NCI-H1092 (cell line): ENCODE data around the gene LOC101059915.

Experiments used
- DNase-seq: peaks from one replicate; lab custom pipeline; 2025; lab: John Stamatoyannopoulos, UW

Gene LOC101059915

DNA sequence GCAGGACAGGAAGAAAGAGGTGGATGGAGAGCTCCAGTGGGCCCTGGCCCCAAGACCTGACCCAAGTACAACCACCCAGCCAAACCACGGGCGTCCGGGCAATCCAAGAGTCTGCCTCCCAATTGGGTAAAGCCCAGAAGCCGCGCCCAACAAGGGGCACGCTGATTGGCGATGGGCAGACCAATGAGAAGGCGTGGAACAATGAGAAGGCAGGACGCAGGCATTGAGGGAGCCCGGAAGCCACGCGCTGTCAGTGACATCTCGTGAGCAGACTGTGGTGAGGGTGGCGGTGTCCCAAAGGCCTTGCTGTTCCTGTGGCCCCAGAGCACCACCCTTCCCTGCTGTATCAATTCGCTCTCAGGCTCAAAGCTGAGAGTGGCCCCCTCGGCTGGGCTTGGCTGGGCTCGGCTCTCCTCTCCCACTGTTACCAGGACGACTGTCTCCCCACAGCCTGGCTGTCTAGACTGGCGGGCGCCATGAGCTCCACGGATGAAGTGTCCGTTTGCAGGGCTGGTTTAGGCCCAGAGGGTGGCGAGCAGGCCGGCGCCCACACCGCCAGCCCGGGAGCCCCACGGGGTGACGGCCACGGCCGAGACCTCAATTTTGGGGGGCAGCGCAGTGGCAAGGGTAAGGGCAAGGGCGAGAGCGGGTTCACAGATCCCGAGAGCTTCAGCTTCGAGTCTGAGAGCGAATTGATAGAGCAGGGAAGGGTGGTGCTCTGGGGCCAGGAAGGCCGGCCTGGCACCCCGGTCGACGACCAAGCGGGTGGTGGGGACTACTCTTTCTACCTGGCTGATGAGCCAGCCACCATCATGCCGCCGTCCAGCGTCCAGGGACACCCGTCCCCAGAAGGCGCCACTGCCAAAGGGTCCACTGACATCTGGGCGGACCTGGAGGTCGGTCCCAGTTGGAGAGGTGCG lies at the start of gene LOC101059915:
Gene LOC101059915, plus strand, starts transcription at position 219 of the 920 bp plus-strand sequence.
- DNase-seq: no peak

DNA sequence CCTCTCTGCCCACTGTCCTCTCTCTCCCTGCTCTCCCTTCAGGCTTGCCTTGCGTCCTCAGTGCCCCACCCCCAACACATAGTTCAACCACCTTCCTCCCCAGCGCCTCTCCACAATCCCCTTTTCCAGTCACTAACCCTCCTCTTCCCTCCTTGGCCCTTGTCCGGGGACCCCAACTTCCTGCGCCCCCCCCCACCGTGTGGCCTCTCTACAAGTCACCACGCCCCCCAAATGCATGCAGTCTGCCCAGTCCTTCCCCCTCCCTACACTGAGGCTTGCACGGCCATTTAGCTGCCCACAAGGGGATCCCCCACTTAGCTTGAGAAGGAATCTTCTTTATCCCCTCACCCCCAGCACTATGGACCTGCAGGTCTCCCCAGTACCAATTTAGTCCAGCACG lies 49.6 kb upstream of the LOC101059915 start:
- no peak for DNase-seq

DNA sequence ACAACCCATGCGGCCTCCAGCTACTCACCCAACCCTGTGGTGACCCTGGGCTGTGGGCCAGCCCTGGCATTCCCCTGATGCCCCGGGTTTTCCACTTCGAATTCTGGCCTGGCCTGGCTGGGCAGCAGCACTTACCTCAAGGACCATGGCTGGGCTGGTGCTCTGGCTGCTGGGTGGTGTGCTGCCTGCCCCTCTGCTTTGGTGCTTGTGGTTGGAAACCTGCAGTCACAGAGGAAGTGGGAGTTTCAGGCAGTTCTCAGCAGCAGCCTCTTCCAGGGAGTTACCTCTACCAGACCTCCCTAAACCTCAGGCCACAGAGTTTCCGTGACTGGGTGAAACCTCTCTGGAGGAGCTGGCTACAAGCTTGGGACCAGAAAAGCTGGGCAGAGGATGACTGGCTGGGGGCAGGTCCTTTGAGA lies 49.0 kb upstream of the LOC101059915 start, which contains the start of gene CXCR3:
Gene CXCR3, minus strand, starts transcription at position 209 of the 419 bp plus-strand sequence. Its CDS starts 62 bp downstream, at position 147.
- DNase-seq: no peak

DNA sequence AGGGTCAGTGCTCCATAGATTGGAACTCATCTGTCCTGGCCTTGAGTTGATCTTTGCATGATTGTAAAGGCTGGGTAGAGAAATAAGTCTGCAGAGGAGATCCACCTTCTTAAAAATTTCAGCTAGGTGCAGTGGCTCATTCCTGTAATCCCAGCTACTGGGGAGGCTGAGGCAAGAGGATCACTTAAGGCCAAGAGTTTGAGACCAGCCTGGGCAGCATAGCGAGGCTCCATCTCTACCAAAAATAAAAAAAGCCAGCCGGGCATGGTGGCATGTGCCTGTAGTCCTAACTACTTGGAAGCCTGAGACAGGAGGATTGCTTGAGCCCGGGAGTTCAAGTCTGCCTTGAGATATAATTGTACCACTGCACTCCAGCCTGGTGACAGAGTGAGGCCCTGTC lies 48.6 kb upstream of the LOC101059915 start:
- no peak for DNase-seq

DNA sequence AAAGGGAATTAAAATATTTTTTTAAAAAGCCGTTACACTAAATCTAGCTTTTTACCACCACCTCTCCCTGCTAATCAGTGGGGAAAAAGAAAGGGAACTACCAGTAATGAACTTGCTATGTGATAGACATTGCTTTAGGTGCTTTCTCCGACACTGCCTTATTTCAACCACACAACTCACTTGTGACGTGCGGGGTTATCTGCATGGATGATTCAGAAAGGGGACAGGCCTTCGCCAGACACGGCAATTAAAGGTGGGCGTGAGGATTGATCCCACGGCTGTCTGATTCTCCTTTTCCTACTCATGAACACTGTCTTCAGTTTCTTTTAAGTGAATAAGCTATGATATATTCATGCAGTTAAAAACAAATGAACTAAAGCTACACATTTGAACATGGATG lies 48.2 kb upstream of the LOC101059915 start:
- DNase-seq: no peak

DNA sequence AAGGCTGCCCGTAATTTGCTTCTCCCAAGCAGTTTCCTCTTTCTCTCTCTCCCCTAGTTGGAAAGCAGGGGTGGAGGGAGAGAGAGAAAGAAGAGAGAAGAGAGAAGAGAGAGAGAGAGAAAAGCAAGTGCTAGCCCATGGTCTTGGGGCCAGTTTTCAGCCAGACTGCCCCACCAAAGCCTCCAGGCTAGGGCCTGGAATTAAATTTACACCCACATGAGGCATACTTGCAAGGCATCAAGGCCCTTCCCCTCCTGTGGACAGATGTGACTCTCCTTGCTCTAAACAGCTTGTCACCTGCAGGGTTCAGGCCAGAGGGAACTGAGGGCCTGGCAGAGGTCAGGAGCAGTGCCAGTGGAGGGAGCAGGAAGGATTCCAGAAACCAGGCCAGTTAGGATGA lies 47.4 kb upstream of the LOC101059915 start:
- DNase-seq: no peak

DNA sequence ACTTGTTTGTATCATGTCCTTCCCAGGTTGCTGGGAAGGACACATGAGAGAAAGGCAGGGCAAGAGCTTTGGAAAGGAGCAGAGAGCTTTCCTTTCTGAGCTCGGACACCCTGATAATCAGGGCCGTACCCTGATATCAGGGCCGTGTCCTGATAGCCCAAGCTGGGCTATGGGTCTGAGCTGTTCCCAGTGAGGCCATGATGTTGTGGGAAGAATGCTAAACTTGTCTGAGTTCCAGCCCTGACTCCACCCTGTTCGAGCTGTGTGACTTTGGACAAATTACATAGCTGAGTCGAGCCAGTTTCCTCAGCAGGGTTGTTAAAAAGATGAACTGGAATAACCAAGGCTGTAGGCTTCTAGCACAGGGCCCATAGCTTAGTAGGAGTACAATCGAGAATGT lies 45.7 kb upstream of the LOC101059915 start:
- DNase-seq: no peak

DNA sequence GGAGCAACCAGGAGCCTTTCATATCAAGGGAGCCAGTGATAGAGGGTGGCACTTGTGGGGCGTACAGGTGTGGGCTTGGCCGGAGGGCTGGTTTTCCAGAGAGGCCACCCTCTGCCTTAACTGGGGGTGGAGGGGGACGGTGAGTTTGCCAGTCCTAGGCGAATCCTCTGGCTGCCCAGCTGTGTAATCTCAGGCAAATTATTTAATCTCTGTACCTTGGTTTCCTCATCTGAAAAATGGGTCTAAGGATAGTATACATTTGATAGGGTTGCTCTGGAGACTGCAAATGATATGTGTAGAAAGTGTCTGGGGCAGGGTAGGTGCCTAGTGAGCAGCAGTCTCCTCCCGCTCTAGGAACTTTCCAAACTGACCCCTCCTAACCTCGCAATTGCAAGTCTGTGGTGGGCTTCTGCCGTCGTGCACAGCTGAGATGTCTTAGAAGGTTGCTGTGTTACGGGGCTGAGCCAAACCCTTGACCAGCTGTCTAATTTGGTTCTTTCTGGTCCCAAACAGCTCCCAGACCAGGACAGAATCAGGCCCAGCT lies 45.2 kb upstream of the LOC101059915 start:
- DNase-seq: no peak

DNA sequence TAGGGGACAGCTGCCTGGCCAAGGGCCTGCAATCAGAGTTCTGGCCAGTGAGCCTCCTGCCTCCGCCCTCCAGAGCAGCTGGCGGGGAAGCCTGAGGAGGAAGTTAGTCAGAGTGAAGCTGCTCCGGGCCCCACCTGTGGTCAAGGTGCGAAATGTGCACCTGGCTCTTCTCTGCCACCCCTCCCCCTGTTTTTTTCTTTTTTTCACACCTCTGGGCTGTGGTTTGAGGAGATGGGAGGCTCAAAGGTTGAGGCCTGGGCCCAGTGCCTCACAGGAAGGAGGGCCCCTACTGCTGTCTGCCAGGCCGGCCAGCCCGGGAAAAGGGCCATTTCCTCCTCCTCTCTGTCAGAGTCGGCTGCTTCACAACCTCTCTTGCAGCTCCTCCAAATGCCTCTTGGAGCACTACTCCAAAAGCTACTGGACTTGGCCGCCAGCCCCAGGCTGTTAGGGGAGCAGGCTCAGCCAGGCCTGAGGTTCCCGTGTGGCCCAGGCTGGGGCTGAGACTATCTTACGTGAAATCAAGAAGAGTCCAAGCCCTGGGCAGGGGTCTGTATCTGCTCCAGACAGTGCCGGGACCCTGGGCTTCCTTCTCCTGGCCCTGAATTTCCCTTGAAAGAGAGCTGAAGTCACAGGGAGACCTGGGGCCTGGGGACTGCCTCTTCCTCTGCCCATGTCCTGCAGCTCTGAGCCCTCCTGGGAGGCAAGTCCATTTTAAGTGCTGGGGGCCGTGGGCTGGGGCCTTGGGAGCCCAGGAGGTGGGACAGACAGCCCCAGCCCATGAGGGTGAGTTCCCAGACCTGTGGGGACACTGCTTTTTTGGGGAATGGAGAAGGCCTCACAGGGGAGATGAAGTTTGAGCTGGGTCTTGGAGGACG lies 44.5 kb upstream of the LOC101059915 start:
- DNase-seq: peak; percentile 71

- DNase-seq: no peak
These were observed 43.6 kb upstream of the LOC101059915 start for GRCh38 chrX:71623714-71624113.

DNA sequence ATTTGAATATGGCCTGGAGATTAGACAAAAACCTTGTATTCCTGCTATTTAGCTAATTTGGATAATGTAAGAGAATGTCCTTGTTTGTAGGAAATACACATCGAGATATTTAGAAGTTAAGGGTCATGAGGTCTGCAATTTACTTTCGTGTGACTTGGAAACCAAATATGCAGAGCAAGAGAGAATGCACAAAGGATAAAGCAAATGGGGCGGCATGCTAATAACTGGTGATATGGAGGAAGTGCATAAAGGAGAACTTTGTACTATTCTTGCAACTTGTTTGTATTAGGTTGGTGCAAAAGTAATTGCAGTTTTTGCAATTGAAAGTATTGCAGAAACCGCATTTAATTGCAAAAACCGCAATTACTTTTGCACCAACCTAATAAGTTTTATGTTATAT lies 41.9 kb upstream of the LOC101059915 start:
- DNase-seq: no peak

GRCh38 chrX:71626576-71626975 lies 40.8 kb upstream of the LOC101059915 start:
- no peak for DNase-seq

DNA sequence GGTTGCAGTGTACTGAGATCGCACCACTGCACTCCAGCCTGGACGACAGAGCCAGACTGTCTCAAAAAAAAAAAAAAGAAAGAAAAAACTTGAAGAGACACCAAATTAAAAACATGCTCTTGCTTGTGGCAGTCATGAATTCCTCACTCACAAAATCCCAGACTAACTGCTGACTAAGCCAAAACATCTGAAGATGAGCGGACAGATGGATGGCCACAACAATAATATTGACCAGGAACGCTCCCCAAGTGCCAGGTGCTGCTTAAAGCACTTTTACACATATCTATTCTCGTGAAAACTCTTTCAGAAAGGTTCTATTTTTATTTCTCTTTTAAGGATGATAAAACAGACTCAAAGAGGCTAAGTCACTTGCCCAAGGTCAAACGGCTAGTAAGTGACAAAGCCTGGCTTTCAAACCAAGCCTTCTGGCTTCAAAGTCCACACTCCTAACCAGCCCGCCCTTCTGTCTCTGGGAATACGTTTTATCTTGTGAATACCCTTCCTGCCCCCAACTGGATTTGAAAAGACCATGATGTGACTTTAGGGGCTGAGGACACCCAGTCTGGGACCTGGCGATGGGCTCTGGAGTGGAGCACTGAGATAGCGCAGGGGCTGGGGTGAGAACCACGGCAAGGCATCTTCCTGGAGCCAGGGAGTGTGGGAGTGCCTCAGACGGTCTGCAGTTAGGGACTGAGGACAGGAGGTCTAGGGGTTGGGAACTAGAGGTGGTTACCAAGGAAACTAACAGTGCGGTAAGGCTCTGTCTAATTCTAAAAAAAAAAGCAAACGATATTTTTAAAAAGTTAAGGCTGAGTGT lies 39.5 kb upstream of the LOC101059915 start:
- DNase-seq: no peak

DNA sequence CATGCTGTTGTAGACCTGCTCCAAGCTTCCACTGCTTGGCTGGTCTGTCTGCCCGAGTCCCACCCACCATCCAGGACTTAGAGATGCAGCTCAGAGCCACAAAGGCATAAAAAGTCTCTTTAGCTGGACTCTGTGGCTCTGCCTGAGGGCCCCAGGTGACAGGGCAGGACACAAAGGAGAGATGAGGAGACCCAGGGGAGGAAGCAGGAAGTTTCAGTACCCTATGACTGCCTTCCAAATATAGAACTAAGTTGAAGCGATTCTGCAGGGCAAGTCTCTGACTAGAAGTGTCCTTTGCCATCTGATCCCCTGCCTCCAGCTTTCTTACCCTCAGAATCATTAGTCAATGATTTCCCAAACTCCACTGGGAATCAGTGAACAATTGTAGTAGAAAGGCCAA lies 37.9 kb upstream of the LOC101059915 start:
- DNase-seq: no peak

DNA sequence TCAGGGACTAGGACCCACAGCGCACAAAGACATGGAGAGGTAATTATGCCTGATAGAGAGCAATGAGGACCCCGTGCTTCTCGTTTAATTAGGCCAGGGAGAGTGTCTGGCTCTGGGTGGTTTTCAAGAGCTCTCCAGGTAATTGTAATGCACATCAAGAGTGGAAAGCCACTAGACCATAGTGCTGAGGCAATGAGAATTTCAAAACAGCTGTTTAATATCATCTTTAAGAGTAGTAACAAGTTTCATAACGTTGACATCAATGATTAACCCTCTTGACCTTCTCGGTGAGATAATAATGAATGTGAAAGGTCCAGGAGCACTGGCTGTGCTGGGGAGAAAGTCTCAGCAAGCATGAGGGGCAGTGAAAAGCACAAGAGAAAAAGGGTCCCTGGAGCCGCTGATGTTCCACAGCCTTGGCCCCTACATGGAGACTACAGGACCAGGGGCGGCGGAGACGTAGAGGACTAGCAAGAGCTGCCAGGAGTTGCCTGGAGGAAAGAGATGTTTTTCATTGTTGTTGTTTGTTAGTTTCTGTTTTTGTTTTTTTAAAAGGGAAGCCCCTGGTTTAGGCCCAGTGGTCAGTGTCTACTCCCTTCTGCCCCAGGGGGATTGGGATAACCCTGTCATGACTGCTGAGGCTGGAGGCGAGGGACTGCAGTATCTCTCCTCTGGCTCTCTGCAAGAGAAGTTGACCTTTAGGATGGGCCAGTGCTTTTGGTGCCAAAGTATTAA lies 34.3 kb upstream of the LOC101059915 start:
- peak; percentile 64 for DNase-seq

- no peak for DNase-seq
These were observed 33.0 kb upstream of the LOC101059915 start for GRCh38 chrX:71634366-71634765.

- no peak for DNase-seq
These were observed 30.7 kb upstream of the LOC101059915 start for GRCh38 chrX:71636438-71637252.

DNA sequence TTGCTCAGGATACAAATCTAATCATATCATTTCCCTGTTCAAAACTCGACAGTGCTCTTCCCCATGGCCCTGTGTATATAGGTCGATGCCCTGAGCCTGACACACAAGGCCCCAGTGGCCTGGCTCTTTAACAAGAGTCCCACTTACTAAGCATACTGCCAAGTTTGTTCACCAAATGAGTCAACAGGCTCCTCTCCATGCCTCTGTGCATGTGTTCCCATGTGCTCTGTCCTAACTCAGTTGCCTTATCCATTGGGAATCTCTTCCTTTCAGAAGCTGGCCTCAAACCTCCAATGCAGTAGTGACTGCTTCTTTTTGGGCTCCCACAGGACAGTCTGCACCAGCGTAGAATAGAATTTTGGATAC lies 30.1 kb upstream of the LOC101059915 start:
- no peak for DNase-seq

DNA sequence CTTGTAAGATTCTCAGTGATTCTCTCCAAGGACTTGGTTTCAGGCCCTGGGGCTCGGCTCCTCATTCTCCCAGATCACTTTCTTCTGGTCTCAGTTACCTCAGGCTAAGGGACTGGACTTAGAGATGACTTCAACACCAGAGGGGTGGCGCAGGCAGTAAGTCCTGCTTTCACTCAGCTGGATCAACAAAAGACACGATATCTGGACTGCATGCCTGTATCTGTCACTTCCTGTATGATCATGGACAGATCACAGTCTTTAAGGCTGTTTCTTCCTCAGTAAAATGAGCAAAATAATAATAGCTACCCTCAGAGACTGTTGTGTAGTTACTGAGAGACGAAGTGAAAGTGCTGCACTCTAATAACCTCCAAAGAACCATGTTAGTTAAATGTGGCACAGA lies 29.5 kb upstream of the LOC101059915 start:
- DNase-seq: no peak

DNA sequence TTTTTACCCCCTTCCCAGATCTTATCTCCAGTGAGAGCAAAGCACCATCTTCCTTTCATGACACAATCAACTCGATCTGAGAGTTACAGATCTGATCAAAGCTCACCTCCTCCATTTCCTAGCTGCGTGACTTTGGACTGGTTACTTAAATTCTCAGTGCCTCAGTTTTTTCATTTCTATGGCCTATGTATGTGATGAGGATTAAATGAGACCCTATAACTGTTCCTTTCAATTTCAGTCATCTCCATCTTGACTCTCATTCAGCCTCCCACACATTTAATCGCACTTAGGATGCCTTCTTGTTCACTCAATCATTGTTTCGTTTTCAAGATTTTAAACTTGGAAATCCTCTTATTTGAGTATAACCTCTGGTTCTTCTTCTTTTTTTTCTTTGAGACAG lies 28.9 kb upstream of the LOC101059915 start:
- no peak for DNase-seq
